Activated CD4-positive, alpha-beta T cell treated with anti-CD3 and anti-CD28 coated beads for 4 hours (primary cell): Measurements from ENCODE around the gene PIEZO1.

ENCODE experiments used
- DNase-seq, 2 donors: peaks; one replicate each; pipeline ENCODE4 v3.0.0-alpha.2; 2020

PIEZO1 gene

DNA sequence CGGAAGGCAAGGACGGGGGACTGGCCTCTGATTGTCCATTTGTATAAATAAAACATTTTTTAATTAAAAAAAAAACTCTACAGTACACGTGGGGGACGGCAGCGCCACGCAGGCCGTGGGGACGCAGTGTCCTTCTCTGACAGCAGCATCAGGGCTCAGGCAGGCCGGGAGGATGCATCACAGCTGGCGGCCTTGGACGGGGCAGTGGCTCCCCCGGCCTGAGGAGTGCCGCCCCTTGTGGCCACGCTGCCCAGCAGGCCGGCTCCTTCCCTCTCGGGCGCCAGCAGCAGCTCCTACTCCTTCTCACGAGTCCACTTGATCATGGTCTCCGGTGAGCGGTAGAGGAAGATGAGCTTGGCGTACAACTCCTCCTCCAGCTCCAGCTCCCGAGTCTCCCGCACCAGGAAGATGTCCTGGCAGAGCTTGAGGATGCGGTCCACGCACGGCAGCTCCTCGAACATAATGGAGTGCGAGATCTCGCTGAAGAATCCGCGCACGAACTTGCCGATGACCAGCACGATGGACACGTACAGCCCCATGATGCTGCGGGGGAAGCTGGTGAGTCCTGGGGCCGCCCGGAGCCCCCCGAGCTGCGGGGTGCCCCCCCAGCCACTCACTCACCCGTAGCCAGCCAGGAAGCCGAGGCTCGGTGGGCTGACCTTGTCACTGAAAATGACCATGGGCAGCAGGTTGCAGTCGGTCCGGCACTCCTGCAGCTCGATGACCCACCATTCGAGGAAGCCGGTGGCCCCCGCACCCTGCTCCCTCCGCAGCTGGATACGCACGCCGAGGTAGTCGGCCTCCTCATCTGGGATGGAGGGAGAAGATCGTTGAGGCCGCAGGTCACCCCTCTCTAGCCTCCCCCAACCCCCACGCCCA is 69.5 kb downstream of the PIEZO1 start:
- no peak for DNase-seq

DNA sequence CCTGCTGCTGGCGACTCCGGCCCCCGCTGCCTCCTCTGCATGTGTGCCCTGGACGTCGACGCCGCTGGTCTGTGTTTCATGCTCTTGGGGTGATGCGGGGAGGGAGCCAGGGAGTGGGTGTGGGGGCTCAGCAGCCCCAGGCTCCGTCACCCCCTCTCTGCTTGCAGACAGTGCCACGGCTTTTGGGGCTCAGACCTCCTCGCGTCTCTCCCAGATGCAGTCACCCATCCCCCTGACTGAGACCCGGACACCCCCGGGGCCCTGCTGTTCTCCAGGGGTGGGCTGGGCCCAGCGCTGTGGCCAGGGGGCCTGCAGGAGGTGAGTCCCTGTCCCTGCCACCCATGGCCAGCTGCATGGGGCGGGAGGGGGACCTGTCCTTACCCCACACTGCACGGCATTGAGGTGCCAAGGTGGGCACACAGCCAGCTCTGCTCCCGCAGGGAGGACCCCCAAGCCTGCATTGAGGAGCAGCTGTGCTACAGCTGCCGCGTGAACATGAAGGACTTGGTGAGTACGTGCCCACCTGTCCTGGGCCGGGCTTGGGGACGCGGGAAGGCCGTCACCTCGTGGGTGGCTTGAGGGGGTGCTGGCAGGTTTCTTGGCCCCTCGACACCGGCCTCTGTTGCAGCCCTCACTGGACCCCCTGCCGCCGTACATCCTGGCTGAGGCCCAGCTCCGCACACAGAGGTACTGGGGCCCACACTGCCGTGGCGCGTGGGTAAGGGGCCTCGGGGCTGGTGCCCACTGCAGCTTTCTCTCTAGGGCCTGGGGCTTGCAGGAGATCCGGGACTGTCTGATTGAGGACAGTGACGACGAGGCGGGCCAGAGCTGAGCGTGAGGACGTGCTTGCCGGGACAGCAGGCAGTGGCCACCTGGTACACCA is 70.4 kb downstream of the PIEZO1 start:
- no peak for DNase-seq

DNA sequence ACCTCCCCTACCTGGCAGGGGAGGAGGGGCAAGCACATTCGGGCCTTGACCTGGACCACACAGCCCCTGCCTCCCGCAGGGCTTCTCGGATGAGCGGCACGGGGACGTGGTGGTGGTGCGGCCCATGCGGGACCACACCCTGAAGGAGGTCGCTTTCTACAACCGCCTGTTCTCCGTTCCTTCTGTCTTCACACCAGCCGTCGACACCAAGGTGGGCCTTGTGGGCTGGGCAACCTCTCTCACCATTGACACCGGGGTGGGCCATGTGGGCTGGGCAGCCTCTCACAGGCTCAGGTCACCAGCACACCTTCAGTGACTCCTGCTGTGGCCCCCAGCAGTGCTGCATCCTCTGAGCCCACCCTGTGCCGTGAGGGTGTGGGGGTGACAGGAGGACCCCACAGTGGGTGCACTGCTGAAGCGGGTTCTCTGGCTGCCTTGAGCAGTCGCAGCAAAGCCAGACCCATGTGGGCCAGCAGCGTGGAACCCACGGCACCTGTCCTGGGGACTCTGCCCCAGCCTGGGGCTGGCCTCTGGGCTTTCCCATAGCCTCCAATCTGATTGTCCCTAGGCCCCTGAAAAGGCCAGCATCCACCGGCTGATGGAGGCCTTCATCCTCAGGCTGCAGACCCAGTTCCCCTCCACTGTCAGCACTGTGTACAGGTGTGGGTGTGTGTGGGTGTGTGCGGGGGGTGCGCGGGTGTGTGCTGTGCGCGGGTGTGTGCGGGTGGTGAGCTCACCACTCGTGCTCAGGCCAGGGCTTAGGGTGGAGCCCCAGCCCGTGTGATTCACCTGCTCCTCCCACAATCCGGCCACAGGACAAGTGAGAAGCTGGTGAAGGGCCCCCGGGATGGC is 71.2 kb downstream of the PIEZO1 start:
- no peak for DNase-seq

DNA sequence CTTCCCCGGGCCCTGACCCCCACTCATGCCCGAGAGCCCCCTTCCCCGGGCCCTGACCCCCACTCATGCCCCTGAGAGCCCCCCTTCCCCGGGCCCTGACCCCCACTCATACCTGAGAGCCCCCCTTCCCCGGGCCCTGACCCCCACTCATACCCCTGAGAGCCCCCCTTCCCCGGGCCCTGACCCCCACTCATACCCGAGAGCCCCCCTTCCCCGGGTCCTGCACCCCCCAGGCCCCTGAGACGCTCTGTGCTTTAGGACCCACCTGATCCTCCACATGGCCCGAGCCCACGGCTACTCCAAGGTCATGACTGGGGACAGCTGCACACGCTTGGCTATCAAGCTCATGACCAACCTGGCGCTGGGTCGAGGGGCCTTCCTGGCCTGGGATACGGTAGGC is 72.0 kb downstream of the PIEZO1 start:
- DNase-seq, result no peak

DNA sequence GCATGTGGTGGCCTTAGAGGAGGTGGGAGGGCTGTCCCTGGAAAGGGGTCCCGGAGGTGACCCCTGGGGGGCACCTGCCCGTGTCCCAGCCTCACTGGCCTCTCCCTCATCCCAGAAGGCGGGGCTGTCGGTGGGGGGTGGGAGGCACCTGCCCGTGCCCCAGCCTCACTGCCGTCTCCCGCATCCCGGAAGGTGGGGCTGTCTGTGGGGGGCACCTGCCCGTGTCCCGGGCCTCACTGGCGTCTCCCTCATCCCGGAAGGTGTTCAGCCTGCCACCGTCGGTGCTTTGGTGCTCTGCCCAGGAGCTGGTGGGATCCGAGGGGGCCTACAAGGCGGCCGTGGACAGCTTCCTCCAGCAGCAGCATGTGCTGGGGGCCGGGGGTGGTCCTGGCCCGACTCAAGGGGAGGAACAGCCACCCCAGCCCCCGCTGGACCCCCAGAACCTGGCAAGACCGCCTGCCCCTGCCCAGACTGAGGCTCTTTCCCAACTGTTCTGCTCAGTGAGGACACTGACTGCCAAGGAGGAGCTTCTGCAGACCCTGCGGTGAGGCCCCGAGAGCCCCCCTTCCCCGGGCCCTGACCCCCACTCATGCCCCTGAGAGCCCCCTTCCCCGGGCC is 72.5 kb downstream of the PIEZO1 start:
- DNase-seq, result no peak

DNA sequence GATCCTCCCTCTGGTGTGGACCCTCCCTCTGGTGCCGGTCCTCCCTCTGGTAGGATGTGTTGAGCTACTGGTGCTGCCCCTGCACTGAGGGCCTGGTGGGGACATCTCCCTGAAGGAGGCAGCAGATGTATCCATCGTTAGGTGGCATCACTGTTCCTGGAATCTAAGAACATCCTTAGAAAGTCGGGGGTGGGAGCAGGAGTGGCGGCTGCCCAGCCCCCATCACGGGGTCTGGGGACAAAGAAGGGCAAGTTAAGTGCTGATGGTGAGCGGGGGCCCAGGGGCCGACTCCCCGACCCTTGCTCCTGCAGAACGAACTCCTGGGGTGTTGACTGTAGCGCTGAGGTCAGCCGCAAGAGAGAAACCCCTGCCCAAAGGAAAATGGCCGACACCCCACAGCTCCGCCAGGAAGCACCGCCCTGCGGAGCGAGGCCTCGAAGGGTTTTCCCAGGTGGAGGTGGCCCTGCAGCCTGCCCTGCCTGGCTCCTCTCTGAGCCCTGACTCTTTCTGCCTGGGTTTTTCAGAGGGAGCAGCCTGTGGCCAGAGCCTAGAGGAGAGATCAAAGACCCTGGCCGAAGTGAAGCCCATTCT is 73.2 kb downstream of the PIEZO1 start:
- DNase-seq, result no peak

DNA sequence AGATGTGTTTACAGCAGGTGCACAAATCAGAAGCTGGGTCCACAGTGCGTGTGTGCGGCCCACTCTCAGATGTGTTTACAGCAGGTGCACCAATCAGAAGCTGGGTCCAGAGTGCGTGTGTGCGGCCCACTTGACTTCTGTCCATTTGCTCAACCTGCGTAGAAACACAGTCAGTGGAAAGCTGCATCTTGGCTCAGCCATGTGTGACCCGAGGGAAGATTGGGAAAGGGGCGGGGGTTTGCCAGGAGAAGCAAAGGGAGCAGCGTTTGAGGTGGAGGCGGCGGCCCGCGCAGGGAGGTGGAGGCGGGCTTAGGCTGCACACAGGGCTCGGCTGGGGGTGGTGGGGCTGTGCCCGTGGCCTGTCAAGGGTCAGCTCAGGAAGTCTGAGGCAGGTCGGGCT is 74.5 kb downstream of the PIEZO1 start:
- DNase-seq, result no peak

DNA sequence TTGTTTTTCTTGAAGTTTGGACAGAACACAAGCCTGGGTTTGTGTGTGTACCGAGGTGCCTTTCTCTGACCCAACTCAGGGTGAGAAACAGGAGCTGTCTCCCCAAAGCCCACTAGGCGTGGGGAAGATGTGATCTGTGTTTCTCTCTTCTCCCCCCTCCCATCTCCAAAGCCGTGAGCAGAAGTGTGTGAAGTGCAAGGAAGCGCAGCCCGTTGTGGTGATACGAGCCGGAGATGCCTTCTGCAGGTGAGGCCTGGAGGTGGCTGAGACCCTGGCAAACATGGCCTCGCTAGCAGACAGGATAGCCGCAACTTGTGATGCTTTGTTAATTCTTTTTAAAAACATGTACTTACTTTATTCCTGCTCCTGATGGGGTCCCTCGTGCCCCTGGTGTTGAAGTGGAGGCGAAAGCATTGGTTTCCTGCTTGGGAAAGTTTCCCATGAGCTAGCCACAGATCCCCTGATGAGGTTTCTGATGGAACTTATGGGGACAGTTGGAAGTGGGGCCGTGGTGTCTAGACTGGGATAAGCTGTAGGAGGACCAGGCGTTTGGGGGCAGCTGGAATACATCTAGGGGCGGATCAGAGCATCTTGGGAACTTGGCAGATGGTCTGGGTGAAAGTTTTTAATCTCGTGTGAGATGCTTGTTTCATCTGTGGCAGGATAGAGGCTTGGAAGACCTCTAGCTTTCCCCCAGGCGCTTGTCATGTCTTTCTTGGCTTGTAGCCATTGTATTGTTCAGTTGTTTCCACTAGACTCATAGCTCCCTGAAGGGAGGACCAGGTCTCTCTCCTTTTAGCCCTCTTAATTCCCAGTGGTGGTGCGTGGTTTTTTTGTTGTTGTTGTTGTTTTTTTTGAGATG is 77.8 kb downstream of the PIEZO1 start:
- DNase-seq, result no peak

DNA sequence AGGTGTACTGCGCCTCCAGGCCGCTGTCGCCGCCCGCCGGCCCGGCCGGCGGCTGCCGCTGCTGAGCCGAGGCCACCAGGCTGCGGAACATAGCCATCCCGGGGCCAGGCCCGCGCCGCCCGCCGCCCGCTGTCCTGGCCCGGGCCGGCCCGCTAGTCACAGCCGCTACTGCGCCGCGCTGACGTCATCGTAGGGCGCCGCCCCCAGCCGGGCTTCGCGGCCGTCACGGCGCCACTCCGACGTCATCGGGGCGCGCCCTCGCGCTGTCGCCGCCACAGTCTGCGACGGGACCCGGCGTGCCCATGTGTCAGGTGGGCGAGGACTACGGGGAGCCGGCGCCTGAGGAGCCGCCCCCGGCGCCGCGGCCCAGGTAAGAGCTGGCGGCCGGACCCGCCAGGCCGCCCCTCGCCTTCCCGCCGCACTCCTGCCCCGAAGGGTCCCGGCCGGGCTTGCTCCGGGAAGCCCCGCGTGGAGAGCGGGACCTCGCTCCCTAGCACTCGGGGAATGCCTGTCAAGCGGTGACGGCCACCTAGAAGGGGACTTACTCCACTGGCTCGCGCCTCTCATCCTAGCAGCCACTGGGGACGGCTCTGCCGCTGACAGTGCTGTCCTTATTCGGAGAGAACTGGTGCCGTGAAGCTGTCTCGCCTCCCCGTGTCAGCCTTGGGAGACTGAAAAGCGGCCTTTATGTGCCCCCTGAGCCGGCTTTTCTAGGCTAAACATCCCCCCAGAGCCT is 78.6 kb downstream of the PIEZO1 start, which contains the start of the genes CTU2 and RNF166:
TSS of gene CTU2 (plus strand) at position 275 of the 736 bp plus-strand sequence. CDS start at position 303, 28 bp downstream.
TSS of gene RNF166 (minus strand) at position 180 of the 736 bp plus-strand sequence. CDS start at position 97, 83 bp downstream.
- DNase-seq, result peak; percentile 90 to 93

DNA sequence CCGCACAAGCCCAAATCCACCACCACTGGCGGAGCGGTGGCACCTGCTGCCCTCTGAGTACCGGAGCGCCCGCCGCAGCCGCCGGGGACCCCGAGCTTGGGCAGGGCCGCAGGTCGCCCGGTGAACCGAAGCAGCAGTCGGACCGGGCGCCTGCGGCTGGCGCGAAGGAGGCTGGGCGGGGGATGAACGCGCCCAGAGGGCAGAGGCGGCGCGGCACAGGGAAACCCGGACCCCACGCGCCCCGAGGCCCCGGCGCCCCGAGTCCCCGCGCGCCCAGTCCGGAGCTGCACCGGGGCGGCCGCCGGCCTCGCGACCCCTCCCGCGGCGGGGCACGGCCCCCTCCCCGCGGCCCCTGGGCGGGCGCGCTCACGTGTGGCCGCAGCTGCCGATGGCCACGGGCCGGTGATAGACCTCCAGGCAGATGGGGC is 79.2 kb downstream of the PIEZO1 start:
- DNase-seq, result no peak

DNA sequence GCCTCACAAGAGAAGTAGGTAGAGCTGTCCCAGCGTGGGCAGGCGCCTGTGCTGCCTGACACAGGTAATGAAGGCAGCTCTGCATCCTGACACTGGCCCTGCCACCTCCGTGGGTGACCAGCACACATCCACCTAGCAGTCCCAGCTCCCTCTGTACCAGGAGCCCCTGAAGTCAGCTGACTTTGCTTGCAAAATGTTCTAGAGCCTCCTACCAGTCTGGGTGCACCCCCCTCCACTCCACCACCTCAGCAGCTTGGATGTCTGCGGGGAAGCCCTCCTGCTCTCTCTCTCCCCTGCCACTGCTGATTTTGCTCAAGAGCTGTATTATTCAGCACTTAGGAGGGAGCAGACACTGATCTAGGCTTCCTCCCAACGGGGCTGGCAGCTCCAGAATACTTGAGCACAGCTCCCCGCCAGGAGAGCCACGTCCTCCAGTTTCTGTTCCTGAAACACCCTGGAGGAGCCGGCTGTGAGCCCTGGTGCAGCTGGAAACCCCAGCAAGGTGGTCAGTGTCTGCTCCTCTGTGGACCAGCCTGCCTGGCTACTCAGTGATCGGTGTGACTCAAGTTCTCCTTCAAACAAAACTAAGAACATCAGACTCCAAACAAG is 79.8 kb downstream of the PIEZO1 start:
- no peak for DNase-seq

DNA sequence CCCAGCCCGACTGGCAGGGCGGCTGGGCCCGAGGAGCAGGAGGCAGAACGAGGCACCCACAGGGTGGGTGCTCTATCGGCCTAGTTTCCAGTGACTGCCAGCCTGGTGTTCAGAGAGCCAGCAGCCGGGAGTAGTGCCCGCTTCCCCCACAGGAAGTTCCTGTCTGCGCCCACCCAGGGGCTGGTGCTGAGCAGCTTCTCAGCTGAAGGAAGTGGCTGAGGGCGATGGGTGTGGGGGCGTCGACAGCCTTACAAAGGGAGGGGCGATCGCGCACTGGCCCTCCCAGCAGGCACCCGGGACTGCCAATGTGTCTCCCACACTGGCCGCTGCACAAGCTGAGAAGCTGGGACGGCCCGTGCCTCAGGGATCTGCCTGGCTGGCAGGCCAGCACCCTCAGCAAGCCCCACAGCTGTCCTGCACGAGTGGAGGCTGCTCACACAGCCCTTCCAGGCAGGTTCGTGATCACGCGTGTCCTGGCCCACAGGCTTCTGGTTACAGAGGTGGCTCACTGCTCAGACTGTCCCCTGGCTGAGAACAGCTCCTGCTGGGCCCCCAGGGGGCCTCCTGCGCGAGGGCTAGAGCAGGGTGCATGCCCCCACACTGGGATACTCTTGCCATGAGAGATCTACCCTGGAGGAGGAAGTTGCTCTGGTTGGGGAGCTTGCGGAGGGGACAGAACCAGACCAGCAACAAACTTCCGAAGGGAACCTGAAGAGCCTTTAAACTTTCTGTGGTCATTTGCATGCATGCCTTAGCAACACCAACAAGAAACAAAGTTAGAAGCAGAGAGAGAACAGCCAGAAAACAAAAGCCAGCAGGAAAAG is 81.3 kb downstream of the PIEZO1 start:
- peak; percentile 58 to 71 for DNase-seq

DNA sequence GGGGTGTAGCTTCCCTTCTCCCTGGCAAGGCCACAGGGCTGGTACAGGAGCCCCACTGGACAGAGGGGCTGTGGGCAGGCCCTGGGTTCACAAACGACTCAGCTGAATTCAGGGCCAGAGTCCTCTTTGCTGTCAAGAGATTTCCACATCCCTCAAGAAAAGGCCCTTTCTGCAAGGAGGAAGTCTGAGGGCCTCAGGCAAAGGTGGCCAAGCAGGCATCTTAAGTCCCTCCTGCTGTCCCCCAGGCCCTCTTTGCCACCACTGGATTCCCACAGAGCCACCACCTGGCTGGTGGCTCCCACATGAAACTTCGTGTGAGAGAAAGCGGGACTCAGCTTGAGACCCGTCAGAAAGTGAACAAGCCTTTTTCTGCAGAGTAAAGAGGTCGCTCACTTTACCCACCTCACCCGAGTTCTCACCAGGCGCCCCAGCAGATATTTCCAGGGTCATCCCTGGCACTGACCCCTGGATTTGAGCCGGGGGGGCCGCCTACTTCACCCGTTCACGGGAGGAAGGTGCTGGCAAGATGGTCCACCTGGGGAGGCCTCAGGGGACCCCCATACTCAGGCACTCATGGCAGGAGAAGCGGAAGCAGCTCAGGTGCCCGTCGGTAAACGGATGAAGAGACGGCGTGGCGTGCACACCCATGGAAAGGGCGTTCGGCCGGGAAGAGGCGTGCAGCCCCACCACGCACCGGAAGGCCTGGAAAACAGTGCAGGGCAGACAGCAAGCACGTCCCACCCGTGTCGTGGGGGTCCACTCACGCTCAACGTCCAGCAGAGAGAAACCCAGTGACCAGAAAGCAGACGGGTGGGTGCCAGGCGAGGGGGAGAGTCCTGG is 82.4 kb downstream of the PIEZO1 start:
- DNase-seq, result no peak

DNA sequence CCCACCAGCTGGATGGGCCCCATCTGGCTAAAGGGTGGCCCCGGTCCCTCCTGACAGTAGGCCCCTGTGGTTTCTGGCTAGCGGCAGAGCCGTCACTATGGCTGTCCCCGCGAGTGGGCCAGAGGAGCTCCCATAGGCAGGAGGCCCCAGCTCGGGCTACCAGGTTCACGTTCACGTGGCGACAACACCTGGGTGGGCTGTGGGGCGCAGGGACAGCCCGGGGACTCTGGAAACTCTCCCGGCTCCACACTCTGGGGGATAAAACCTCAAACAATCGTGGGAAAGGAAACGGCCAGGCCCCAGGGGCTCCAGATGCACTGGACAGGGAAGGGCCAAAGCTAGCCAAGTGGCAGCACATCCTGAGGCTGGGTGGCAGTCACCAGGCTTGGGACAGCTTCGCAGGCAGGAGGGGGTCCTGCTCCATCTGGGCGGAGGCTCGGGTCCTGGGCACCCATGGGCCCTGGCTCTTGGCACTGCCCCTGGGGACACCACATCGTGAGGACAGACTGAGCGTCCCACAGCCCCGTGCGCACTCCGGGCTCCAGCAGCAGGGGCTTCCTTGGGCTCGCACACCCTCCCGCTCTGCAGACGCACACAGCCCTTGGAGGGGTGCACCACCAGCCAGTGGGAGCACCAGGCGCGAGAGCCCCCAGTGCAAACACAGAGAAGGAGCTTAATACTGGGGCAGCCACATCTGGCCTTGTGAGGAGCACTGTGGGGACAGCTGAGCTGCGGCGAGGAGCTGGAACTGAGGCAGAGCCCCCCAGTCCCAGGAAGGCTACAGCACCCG is 83.2 kb downstream of the PIEZO1 start:
- DNase-seq, result no peak

DNA sequence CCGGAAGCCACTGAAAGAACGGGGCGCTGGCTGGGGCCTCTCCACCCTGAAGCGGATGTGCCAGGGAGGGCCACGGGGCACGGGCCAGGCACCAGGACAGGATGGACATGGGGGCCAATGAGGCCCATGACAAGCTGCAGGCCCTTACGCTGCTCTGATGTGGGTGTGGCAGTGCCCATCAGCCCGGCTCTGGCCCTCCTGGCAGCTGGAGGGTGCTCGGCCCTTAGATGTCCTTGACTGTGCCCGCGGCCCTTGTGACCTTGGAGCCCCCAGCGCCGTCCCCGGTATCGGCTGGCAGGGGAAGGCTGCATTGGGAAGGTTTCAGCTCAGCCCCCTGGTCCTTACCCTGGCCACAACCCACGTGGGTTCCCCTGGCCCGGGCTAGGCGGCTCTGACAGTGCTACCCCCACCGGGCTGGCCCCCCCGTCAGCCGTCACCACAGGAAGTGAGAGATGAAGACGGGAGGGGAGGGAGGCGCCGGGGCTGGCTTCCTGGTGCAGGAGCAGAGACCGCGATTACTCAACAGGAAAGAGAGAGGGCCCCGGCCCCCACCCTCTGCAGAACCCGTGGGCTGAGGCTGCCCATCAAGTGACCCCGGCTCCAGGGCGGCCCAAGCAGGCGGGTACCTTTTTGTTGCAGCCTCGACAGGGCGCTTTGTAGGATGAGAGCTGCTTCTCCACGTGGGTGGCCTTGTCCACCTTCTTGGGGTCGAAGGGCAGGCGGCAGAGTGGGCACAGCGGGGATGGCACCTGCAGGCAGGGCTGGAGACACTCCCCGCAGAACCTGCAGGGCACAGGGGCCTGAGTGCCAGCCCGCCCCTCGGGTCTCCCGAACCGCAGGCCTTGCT is 84.2 kb downstream of the PIEZO1 start:
- peak; percentile 95 for DNase-seq

DNA sequence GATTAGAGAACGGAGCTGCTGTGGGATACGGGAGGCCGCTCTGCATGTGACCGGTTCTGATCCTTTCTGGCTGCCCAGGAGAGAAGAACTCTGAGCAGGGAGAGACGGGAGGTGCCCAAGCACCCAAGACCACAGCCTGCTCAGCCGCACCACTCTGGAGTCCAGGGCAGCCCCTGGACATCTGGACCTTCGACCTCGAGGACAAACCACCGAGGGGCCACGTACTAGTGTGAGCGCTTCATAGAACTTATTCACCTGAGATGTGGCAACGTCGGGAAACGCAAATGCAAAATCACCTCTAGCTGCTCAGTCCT is 84.7 kb downstream of the PIEZO1 start:
- no peak for DNase-seq
